H1 (cell line): ENCODE results near the gene TNNI2. TPM values are rescaled to one million over a fixed set of nuclear protein-coding genes. Genes with fewer than 3 reads are reported as not detected.
"Not testable (repeated sequence)": the region's sequence is repeated elsewhere in the genome, so short reads cannot be mapped to it uniquely, and the experiment has no call there.

Source experiments
- CTCF ChIA-PET: fragments of 300-600 bp; sonication (Branson Sonifier 250); formaldehyde crosslinking; loops from one replicate; lab custom pipeline; 2021; ENCODE audit not compliant: partially characterized antibody; lab: Charles Lee
- POLR2A ChIA-PET: fragments of 300-600 bp; sonication (Branson Sonifier 250); formaldehyde crosslinking; loops from one replicate; lab custom pipeline; 2021; ENCODE audit warnings: inconsistent platforms; ENCODE audit not compliant: partially characterized antibody; lab: Charles Lee
- DNase-seq, 2 experiments: peaks; one replicate each; pipeline versions ENCODE4 v3.0.0 to v3.0.0-alpha.2; 2010 to 2022; ENCODE audit warnings: low spot score in 2 of 2, low read depth in 1 of 2, mixed read lengths in 1 of 2
- FAIRE-seq: peaks from 2 replicates; lab custom pipeline; 2011; peaks lifted over from hg19 to GRCh38; lab: Jason Lieb, UNC
- H2AFZ ChIP-seq: 2 replicates; pipeline ENCODE4 v1.8.1; 2012; ENCODE audit warnings: low read length, inconsistent platforms
- H2AK5ac ChIP-seq: 2 replicates; pipeline ENCODE4 v1.6.1; 2013; ENCODE audit warnings: low read depth, low read length
- H2BK120ac ChIP-seq: replicated peaks from 2 replicates; pipeline ENCODE3; 2013; ENCODE audit warnings: low read depth, low read length, inconsistent platforms
- H2BK12ac ChIP-seq: 2 replicates; pipeline ENCODE4 v1.6.1; 2013; ENCODE audit warnings: low read depth, low read length
- H2BK15ac ChIP-seq: 2 replicates; pipeline ENCODE4 v1.6.1; 2013; ENCODE audit warnings: low read length
- H2BK20ac ChIP-seq: 2 replicates; pipeline ENCODE4 v1.6.1; 2013; ENCODE audit warnings: low read length
- H2BK5ac ChIP-seq: 2 replicates; pipeline ENCODE4 v1.6.1; 2013; ENCODE audit warnings: low read depth, low read length
- H3K14ac ChIP-seq: 2 replicates; pipeline ENCODE4 v1.6.1; 2013; ENCODE audit warnings: inconsistent platforms; ENCODE audit not compliant: insufficient read length
- H3K18ac ChIP-seq: 2 replicates; pipeline ENCODE4 v1.6.1; 2013; ENCODE audit warnings: low read length; ENCODE audit errors: extremely low read depth
- H3K23ac ChIP-seq: 2 replicates; pipeline ENCODE4 v1.6.1; 2013; ENCODE audit warnings: inconsistent platforms; ENCODE audit not compliant: insufficient read length
- H3K23me2 ChIP-seq: 2 replicates; pipeline ENCODE4 v1.6.1; 2013; ENCODE audit warnings: low read depth, low read length
- H3K27ac ChIP-seq: 2 replicates; pipeline ENCODE4 v1.6.1; 2011; ENCODE audit warnings: low read depth, low read length, inconsistent platforms
- H3K27me3 ChIP-seq, 4 experiments: replicated peaks in 1 of 4; 1 replicate in 1 of 4; 2 replicates in 3 of 4; pipeline versions ENCODE4 v1.6.1 to v1.8.1; 2011 to 2013; ENCODE audit warnings: low read length in 3 of 4, mild to moderate bottlenecking in 3 of 4, inconsistent platforms in 2 of 4, mixed read lengths in 2 of 4, moderate library complexity in 1 of 4; ENCODE audit not compliant: control insufficient read depth in 3 of 4, insufficient read depth in 3 of 4; ENCODE audit errors: extremely low read depth in 1 of 4
- H3K36me3 ChIP-seq, 4 experiments: 2 replicates each; pipeline versions ENCODE4 v1.6.1 to v1.8.1; 2011 to 2013; ENCODE audit warnings: mild to moderate bottlenecking in 4 of 4, low read length in 3 of 4, moderate library complexity in 2 of 4, control low read depth in 1 of 4, inconsistent platforms in 1 of 4; ENCODE audit not compliant: insufficient read depth in 4 of 4, control insufficient read depth in 2 of 4
- H3K4ac ChIP-seq: replicated peaks from 2 replicates; pipeline ENCODE3; 2013; ENCODE audit warnings: low read length, low read depth, mixed read lengths, inconsistent platforms; ENCODE audit not compliant: insufficient read length
- H3K4me1 ChIP-seq, 4 experiments: replicated peaks in 1 of 4; 1 replicate in 1 of 4; 2 replicates in 3 of 4; pipeline versions ENCODE4 v1.6.1 to v1.8.1; 2011 to 2013; ENCODE audit warnings: low read length in 3 of 4, inconsistent platforms in 2 of 4, mixed read lengths in 1 of 4; ENCODE audit not compliant: insufficient read depth in 4 of 4, control insufficient read depth in 3 of 4
- H3K4me2 ChIP-seq, 2 experiments: 2 replicates each; pipeline versions ENCODE4 v1.6.1 to v1.8.1; 2011 to 2013; ENCODE audit warnings: low read depth in 2 of 2, low read length in 2 of 2, control low read depth in 1 of 2, inconsistent platforms in 1 of 2, mild to moderate bottlenecking in 1 of 2; ENCODE audit not compliant: insufficient read depth in 1 of 2
- H3K4me3 ChIP-seq, 4 experiments: fragments of 200-600, 300-600 bp in 1 of 4; sonication (generic), shearing (Covaris generic), sonication (Bioruptor Twin) in 1 of 4; 2 replicates each; pipeline versions ENCODE4 v1.5.1 to v1.8.1; 2011 to 2016; ENCODE audit warnings: low read length in 4 of 4, low read depth in 3 of 4, control low read depth in 2 of 4, inconsistent platforms in 2 of 4, mild to moderate bottlenecking in 2 of 4, mixed read lengths in 1 of 4, moderate library complexity in 1 of 4; ENCODE audit not compliant: insufficient read depth in 2 of 4; ENCODE audit errors: extremely low read depth in 1 of 4
- H3K56ac ChIP-seq: replicated peaks from 2 replicates; pipeline ENCODE3; 2013; ENCODE audit warnings: low read depth, mild to moderate bottlenecking, mixed read lengths, low read length, inconsistent platforms; ENCODE audit not compliant: insufficient read length
- H3K79me1 ChIP-seq: 2 replicates; pipeline ENCODE4 v1.6.1; 2013; ENCODE audit warnings: low read depth, low read length, control low read depth
- H3K79me2 ChIP-seq, 2 experiments: 2 replicates each; pipeline versions ENCODE4 v1.6.1 to v1.8.1; 2012 to 2013; ENCODE audit warnings: low read length in 2 of 2, mild to moderate bottlenecking in 2 of 2, inconsistent platforms in 1 of 2; ENCODE audit not compliant: insufficient read depth in 2 of 2, control insufficient read depth in 1 of 2
- H3K9ac ChIP-seq, 4 experiments: replicated peaks in 1 of 4; 1 replicate in 1 of 4; 2 replicates in 3 of 4; pipeline versions ENCODE4 v1.6.1 to v1.8.1; 2011 to 2013; ENCODE audit warnings: low read depth in 3 of 4, low read length in 3 of 4, control low read depth in 2 of 4, mild to moderate bottlenecking in 2 of 4, moderate library complexity in 2 of 4, inconsistent platforms in 1 of 4; ENCODE audit errors: extremely low read depth in 1 of 4
- H3K9me3 ChIP-seq, 2 experiments: 2 replicates each; pipeline versions ENCODE4 v1.6.1 to v1.8.1; 2012 to 2013; ENCODE audit warnings: mild to moderate bottlenecking in 2 of 2, moderate library complexity in 2 of 2, control low read depth in 1 of 2, inconsistent platforms in 1 of 2, low read depth in 1 of 2, low read length in 1 of 2, mixed read lengths in 1 of 2; ENCODE audit not compliant: insufficient read depth in 2 of 2
- H4K20me1 ChIP-seq, 2 experiments: replicated peaks in 1 of 2; 2 replicates each; pipeline versions ENCODE3 to v1.8.1; 2011 to 2013; ENCODE audit warnings: inconsistent platforms in 2 of 2, low read length in 2 of 2, mild to moderate bottlenecking in 1 of 2; ENCODE audit not compliant: insufficient read depth in 2 of 2, control insufficient read depth in 1 of 2
- H4K5ac ChIP-seq: 2 replicates; pipeline ENCODE4 v1.6.1; 2013; ENCODE audit warnings: low read length, low read depth, mixed read lengths, inconsistent platforms; ENCODE audit not compliant: insufficient read length
- H4K8ac ChIP-seq: 2 replicates; pipeline ENCODE4 v1.8.0; 2013; ENCODE audit warnings: mild to moderate bottlenecking, moderate library complexity, low read length, inconsistent platforms; ENCODE audit not compliant: insufficient read depth; ENCODE audit errors: extremely low read depth
- H4K91ac ChIP-seq: replicated peaks from 2 replicates; pipeline ENCODE3; 2013; ENCODE audit warnings: low read length, mixed read lengths, inconsistent platforms; ENCODE audit not compliant: insufficient read length
- WGBS, 2 experiments: shearing (Covaris generic) in 1 of 2; methylation state at CpG; one replicate each; pipeline versions ENCODE4 v1.1.6 to v1.1.7; 2013 to 2015; ENCODE audit warnings: low lambda C conversion rate in 2 of 2, mixed read lengths in 2 of 2, inconsistent platforms in 1 of 2, low coverage in 1 of 2, missing lambda C conversion rate in 1 of 2; ENCODE audit not compliant: insufficient replicate concordance in 2 of 2, insufficient coverage in 1 of 2, insufficient read length in 1 of 2; ENCODE audit errors: extremely low coverage in 1 of 2, missing lambda C conversion rate in 1 of 2; 5-methylcytosine and 5-hydroxymethylcytosine counted together
- polyA plus RNA-seq, 7 experiments: library from polyadenylated mRNA; depleted of rRNA in 3 of 7; stranded (reverse) in 5 of 7; unstranded in 2 of 7; fragments of >200 nt in 5 of 7; fragments of 200-250 nt in 2 of 7; gene quantifications; 1 replicate in 5 of 7; 2 replicates in 1 of 7; 4 replicates in 1 of 7; pipeline versions ENCODE4 v1.2.1 to v1.2.3, GENCODE V29; 2011 to 2013; ENCODE audit warnings: missing spikeins in 2 of 7, mixed read lengths in 2 of 7
- total RNA-seq: library from RNA; stranded (reverse); fragmentation: NEBNext Ultra II Directional; extraction: Animal tissue kit (Norgen Biotek cat#: 25700); gene quantifications from 2 replicates; pipeline ENCODE4 v1.2.1, GENCODE V29; 2021

The TNNI2 gene
- total and polyA plus RNA-seq, 2 of the 8 experiments (the other 6 are each of a cell fraction or from before 2014, with no cell fraction given), result not detected

DNA sequence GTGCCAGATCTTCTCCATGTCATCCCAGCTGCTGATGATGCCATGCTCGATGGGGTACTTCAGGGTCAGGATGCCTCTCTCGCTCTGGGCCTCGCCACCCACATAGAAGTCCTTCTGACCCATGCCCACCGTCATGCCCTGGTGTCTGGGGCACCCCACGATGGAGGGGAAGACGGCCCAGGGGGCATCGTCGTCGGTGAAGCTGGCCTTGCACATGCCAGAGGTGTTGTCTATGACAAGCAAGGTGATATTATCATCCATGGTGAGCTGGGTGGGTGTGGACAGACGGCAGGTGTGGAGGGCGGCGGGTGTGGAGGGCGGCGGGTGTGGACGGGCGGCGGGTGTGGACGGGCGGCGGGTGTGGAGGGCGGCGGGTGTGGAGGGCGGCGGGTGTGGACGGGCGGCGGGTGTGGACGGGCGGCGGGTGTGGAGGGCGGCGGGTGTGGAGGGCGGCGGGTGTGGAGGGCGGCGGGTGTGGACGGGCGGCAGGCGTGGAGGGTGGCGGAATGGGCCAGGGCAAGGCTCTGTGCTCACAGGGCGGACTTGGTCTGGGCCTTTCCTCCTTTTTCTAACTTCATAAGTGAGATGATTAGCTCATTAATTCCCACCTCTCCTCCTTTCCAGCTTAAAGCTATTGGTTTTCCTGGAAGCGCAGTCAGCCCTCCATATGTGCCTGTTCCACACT, 34.8 kb upstream of the TNNI2 start:
- H3K18ac ChIP-seq, H3K23me2 ChIP-seq, H3K27me3 ChIP-seq, POLR2A ChIA-PET, H2BK12ac ChIP-seq, H4K20me1 ChIP-seq, H4K5ac ChIP-seq, H2BK120ac ChIP-seq, H2AK5ac ChIP-seq, H4K8ac ChIP-seq, H3K27ac ChIP-seq, H3K56ac ChIP-seq, H3K9ac ChIP-seq, DNase-seq, H2BK15ac ChIP-seq, H3K9me3 ChIP-seq, H3K79me1 ChIP-seq, H3K23ac ChIP-seq, H2BK20ac ChIP-seq, H2BK5ac ChIP-seq, H3K4me1 ChIP-seq, H3K14ac ChIP-seq, H3K36me3 ChIP-seq, H3K4me3 ChIP-seq, H3K4me2 ChIP-seq, H3K4ac ChIP-seq, FAIRE-seq, H4K91ac ChIP-seq, H3K79me2 ChIP-seq: not testable (repeated sequence)
- WGBS, 2 experiments, result 95% methylated on average over 18 of the region's 42 CpGs; no CpG with 5 or more reads in 1 of the 2 experiments
- CTCF ChIA-PET, result interaction anchor here (0.6 to 6.8 kb wide), 6 partner anchors 21 to 360 kb away, joined by 3 to 38 read pairs (median 7); no protein-coding TSS in a partner anchor
- 0 out of 2 replicates have a peak overlapping the region, but pooled peaks have one; percentile 32 for H2AFZ ChIP-seq
